Thoracic aorta (tissue), 2 donors: Measurements from ENCODE around the gene SLC44A1. TPM values are rescaled to one million over a fixed set of nuclear protein-coding genes. Genes with fewer than 3 reads are reported as not detected.

Experiments
- ATAC-seq: fragments of 150-250 bp; one replicate; pipeline ENCODE4 v1.8.0; 2017; ENCODE audit warnings: low read depth; ENCODE audit not compliant: insufficient number of reproducible peaks, low FRiP score
- DNase-seq: peaks from one replicate; pipeline ENCODE4 v3.0.0-alpha.2; 2020; ENCODE audit warnings: low spot score
- H3K27ac ChIP-seq, 2 donors: fragments of 200-600 bp; sonication (generic); 1 replicate in 1 of 2; 2 replicates in 1 of 2; pipeline ENCODE4 v1.5.1; 2016; ENCODE audit warnings: mild to moderate bottlenecking in 2 of 2, moderate library complexity in 2 of 2
- H3K27me3 ChIP-seq: fragments of 200-600 bp; sonication (generic); replicated peaks from 2 replicates; pipeline ENCODE4 v1.6.0; 2016; ENCODE audit warnings: mild to moderate bottlenecking; ENCODE audit not compliant: insufficient read depth
- H3K36me3 ChIP-seq: fragments of 200-600 bp; sonication (generic); one replicate; pipeline ENCODE4 v1.5.1; 2016
- H3K4me1 ChIP-seq, 2 donors: fragments of 200-600 bp; sonication (generic); 1 replicate in 1 of 2; 2 replicates in 1 of 2; pipeline versions ENCODE4 v1.5.1 to v1.6.0; 2016; ENCODE audit warnings: low read depth in 2 of 2, mild to moderate bottlenecking in 1 of 2; ENCODE audit not compliant: control insufficient read depth in 1 of 2
- H3K4me3 ChIP-seq: fragments of 200-600 bp; sonication (generic); 2 replicates; pipeline ENCODE4 v1.5.1; 2016; ENCODE audit warnings: mild to moderate bottlenecking
- H3K9me3 ChIP-seq: fragments of 200-600 bp; sonication (generic); 2 replicates; pipeline ENCODE4 v1.5.1; 2016
- total RNA-seq, 2 donors: library from RNA; depleted of rRNA; stranded (reverse); fragments of >200 nt; gene quantifications; one replicate each; pipeline versions ENCODE4 v1.1.0 to v1.2.3, GENCODE V29; 2016
- TF ChIP-seq, protein P1 (sequence below): fragments of 200-600 bp; sonication (generic); IDR thresholded peaks from one replicate; pipeline ENCODE4 v1.5.1; 2019; ENCODE audit warnings: antibody characterized with exemption

The SLC44A1 gene
- total RNA-seq, 2 donors from 2014 or later = 33.9 to 58.8 TPM

GRCh38 chr9:105346273-105346672 lies 101.8 kb downstream of the SLC44A1 start:
- Histone ChIP-seq H3K27ac (no peak overlapping the region), H3K36me3 (no peaks in the 10 kb centered on the region), H3K4me1 (peaks cover 0 to 3% of the 10 kb centered on the region in 2 donors), H3K4me3 (no peak overlapping the region), H3K27me3 (no peaks in the 10 kb centered on the region), H3K9me3 (no peaks in the 10 kb centered on the region)
- ATAC-seq = no peak
- TF ChIP-seq, protein P1, sequence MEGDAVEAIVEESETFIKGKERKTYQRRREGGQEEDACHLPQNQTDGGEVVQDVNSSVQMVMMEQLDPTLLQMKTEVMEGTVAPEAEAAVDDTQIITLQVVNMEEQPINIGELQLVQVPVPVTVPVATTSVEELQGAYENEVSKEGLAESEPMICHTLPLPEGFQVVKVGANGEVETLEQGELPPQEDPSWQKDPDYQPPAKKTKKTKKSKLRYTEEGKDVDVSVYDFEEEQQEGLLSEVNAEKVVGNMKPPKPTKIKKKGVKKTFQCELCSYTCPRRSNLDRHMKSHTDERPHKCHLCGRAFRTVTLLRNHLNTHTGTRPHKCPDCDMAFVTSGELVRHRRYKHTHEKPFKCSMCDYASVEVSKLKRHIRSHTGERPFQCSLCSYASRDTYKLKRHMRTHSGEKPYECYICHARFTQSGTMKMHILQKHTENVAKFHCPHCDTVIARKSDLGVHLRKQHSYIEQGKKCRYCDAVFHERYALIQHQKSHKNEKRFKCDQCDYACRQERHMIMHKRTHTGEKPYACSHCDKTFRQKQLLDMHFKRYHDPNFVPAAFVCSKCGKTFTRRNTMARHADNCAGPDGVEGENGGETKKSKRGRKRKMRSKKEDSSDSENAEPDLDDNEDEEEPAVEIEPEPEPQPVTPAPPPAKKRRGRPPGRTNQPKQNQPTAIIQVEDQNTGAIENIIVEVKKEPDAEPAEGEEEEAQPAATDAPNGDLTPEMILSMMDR = no peak
- DNase-seq = no peak

- H3K27ac ChIP-seq = no peak overlapping the region
- no peak overlapping the region for H3K4me3 ChIP-seq
- DNase-seq = no peak
- no peak for ATAC-seq
- H3K9me3 ChIP-seq = no peaks in the 10 kb centered on the region
- no peaks in the 10 kb centered on the region for H3K27me3 ChIP-seq
- no peaks in the 10 kb centered on the region for H3K36me3 ChIP-seq
- H3K4me1 ChIP-seq = no peaks in the 10 kb centered on the region
- TF ChIP-seq, protein P1 = no peak
Observed at GRCh38 chr9:105354448-105354847, 110.0 kb downstream of the SLC44A1 start.

DNA sequence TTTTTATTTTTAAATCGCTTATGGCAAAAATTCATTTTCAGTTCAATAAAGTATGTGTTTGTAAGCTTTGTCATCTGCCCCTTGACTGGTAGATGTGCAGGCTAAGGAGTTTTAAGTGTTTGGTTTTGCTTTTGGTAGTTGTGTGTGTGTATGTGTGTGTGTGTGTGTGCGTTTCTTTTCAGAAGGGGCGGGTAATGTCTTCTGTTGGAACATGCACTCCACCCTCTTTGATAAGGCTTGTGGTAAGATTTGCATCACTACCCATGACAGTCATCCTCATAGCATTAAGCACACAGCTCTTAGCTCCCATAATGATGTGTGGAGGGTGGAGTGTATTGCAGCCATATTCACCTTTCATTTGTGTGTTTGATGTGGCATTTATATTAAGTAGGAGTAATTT lies 111.3 kb downstream of the SLC44A1 start:
- no peaks in the 10 kb centered on the region for H3K27me3 ChIP-seq
- TF ChIP-seq, protein P1 = no peak
- H3K36me3 ChIP-seq = no peaks in the 10 kb centered on the region
- no peak overlapping the region for H3K27ac ChIP-seq
- DNase-seq = no peak
- H3K9me3 ChIP-seq = no peaks in the 10 kb centered on the region
- no peaks in the 10 kb centered on the region for H3K4me1 ChIP-seq
- ATAC-seq = no peak
- no peak overlapping the region for H3K4me3 ChIP-seq

GRCh38 chr9:105357937-105358336 lies 113.5 kb downstream of the SLC44A1 start:
- H3K9me3 ChIP-seq = no peaks in the 10 kb centered on the region
- no peaks in the 10 kb centered on the region for H3K27me3 ChIP-seq
- ATAC-seq = no peak
- no peaks in the 10 kb centered on the region for H3K4me1 ChIP-seq
- no peaks in the 10 kb centered on the region for H3K36me3 ChIP-seq
- TF ChIP-seq, protein P1 = no peak
- no peak overlapping the region for H3K27ac ChIP-seq
- H3K4me3 ChIP-seq = no peak overlapping the region
- no peak for DNase-seq

GRCh38 chr9:105359892-105360291 lies 115.4 kb downstream of the SLC44A1 start:
- TF ChIP-seq, protein P1 = no peak

More at GRCh38 chr9:105359892-105360291, 115.4 kb downstream of the SLC44A1 start:
- DNase-seq = no peak
- Histone ChIP-seq H3K36me3 (no peaks in the 10 kb centered on the region), H3K9me3 (no peaks in the 10 kb centered on the region), H3K27ac (no peak overlapping the region), H3K4me3 (no peak overlapping the region), H3K4me1 (no peaks in the 10 kb centered on the region), H3K27me3 (no peaks in the 10 kb centered on the region)
- ATAC-seq = no peak
